Measurements from ENCODE around the gene LHX6.

DNA sequence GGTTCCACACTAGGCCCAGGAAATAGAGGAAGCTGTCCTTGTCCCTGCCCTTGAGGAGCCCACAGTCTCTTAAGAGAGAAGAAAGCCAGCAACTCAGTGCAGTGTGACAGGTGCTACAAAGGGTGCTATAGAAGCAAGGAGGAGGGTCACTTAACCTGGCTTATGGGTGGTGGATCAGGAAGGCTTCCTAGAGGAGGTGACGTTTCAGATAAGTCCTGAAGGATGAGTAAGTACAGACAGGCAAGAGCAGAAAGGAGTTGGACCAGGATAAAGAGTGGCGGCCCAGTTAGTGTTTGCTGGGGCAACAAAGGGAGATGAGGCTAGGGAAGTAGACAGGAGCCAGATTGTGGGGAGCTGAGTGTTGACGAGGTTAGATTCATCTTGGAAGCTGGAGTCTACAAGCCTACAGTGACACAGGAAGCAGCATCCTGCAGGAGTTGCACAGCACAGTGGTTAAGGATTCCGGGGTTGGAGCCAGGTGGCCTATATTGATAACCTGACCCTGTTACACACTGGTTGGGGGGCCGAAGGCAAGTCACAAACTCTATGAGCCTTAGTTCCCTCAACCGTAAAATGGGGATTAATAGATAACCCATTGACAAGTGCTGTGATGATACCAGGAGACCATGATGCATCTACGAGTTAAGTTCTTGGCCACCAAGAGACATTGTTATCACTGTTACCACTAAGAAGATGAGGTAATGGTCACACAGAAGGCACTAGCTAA lies 5.4 kb upstream of the LHX6 start:
- TF ChIP-seq, protein P1, sequence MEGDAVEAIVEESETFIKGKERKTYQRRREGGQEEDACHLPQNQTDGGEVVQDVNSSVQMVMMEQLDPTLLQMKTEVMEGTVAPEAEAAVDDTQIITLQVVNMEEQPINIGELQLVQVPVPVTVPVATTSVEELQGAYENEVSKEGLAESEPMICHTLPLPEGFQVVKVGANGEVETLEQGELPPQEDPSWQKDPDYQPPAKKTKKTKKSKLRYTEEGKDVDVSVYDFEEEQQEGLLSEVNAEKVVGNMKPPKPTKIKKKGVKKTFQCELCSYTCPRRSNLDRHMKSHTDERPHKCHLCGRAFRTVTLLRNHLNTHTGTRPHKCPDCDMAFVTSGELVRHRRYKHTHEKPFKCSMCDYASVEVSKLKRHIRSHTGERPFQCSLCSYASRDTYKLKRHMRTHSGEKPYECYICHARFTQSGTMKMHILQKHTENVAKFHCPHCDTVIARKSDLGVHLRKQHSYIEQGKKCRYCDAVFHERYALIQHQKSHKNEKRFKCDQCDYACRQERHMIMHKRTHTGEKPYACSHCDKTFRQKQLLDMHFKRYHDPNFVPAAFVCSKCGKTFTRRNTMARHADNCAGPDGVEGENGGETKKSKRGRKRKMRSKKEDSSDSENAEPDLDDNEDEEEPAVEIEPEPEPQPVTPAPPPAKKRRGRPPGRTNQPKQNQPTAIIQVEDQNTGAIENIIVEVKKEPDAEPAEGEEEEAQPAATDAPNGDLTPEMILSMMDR (IDR thresholded peaks at IDR 0.05): no peak
- no peak for TF ChIP-seq POLR2AphosphoS5 (IDR thresholded peaks at IDR 0.05)
- no peak for TF ChIP-seq POLR2A (IDR thresholded peaks at IDR 0.05)
- TF ChIP-seq EP300 (IDR thresholded peaks at IDR 0.05; ENCODE audit: low read depth): no peak
